Daoy (cell line): ENCODE results near the gene THAP7. TPM values are rescaled to one million over a fixed set of nuclear protein-coding genes. Genes with fewer than 3 reads are reported as not detected.

Source experiments
- DNase-seq: peaks from one replicate; pipeline ENCODE4 v3.0.0-alpha.2; 2015; ENCODE audit warnings: low read depth
- total RNA-seq: library from RNA; depleted of rRNA; stranded (reverse); fragments of >200 nt; shearing (Covaris generic); gene quantifications from 2 replicates; pipeline ENCODE4 v1.2.3, GENCODE V29; 2014

The THAP7 gene
- total RNA-seq, 1 experiment from 2014 or later = 42.3 TPM

DNA sequence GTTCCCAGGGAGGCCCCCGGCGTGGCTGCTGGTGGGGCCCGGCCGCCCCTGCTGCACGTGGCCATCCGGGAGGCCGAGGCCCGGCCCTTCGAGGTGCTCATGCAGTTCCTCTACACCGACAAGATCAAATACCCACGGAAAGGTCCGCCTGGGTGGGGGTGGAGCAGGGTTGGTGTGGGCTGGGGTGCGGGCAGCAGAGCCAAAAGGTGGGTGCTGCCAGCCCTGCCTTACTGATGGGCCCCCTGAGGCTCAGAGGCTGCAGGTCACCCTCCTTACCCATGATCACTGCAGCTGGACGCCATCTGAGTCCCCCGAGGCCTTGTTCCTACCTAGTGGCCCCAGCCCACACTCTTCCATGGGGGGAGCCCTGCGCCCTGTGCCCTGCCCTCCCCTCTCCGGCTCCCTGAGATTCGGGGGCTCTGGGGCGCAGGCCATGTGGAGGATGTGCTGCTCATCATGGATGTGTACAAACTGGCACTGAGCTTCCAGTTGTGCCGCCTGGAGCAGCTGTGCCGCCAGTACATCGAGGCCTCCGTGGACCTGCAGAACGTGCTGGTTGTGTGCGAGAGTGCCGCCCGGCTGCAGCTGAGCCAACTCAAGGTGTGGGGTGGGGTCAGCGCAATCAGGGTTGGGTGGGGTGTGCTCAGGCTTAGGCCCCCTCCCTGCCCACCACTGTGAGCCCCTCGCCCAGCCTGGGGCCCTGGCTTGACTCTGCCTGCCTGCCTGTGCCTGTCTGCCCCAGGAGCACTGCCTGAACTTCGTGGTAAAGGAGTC lies 7.6 kb downstream of the THAP7 start:
- DNase-seq = no peak

DNA sequence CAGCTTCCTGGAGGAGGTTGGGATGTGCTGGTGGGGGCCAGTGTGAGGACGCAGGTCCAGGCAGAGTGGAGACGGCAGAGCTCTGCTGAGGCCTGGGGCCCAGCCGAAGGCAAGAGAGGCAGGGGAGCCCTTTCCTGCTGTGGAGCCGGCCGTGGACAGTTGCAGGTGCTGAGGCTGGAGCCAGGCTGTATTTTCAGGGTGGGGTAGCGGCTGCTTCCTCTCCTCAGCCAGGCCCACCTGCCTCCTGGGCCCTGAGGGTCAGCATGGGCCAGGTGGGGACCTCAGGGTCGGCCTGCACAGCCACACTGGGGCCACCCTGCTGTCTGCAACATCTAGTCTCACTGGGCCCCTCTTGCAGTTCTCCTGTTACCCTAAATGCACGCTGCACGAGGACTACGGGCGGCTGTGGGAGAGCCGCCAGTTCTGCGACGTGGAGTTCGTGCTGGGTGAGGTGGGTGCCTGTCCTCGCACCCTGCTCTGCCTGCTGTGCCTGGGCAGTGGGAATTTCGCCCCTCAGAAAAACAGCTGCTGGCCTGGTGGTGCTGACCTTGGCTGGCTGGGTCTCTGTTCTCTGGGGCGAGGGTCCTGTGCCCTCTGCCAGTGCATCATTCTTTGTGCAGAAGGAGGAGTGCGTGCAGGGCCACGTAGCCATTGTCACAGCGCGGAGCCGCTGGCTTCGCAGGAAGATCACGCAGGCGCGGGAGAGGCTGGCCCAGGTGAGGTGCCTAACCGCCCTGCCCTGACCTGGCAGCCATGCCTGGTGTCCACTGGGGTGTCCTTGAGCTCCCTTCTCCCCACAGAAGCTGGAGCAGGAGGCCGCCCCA lies 8.4 kb downstream of the THAP7 start:
- no peak for DNase-seq

DNA sequence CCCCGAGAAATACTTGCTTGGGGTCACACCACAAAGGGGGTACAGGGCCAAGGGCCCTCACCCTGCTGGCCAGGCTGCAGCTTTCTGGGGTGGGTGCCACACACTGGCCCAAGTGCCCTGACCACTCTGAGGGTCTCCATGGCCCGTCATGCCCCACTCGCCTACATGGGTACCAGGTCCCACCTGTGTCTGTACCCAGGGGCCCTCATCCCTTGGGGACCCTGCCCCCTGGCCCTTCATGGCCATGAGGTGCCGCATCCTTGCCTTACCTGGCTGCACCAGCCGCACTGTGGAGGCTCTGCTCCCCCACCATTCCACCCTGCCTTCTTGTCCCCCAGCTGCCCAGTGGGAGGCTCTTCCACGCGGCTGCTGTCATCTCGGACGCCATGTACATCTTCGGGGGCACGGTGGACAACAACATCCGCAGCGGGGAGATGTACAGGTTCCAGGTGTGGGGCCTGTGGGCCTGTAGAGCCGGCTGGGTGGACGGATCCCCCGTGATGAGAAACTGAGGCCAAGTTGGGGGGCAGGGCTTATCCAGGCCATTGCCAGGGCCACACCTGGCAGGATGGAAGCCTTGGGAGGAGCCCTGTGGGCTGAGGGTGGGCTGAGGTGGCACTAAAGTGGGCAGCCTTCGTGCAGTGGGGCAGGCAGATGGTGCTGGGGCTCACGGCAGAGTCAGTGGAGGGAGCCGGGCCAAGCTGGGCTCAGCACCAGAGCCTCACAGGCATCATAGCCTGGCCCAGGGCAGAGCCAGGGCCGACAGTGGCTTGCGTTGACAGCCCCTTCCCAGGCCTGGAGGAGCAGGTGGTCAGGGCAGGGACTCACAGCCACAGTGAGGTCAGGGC lies 9.2 kb downstream of the THAP7 start:
- no peak for DNase-seq

DNA sequence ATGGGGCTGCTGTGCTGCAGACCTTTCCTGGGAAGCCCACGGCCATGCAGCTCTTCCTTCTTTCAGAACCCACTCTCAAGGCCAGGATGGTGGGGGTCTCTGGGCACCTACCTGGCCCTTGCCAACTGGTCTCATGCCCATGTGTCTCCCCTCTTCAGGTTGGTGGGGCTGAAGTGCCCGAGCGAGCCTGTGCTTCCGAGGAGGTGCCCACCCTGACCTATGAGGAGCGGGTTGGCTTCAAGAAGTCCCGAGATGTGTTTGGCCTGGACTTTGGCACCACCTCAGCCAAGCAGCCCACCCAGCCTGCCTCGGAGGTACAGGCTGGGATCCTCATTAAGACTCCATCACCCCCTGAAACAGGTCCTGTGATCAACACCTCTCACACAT lies 9.9 kb downstream of the THAP7 start:
- DNase-seq = no peak

DNA sequence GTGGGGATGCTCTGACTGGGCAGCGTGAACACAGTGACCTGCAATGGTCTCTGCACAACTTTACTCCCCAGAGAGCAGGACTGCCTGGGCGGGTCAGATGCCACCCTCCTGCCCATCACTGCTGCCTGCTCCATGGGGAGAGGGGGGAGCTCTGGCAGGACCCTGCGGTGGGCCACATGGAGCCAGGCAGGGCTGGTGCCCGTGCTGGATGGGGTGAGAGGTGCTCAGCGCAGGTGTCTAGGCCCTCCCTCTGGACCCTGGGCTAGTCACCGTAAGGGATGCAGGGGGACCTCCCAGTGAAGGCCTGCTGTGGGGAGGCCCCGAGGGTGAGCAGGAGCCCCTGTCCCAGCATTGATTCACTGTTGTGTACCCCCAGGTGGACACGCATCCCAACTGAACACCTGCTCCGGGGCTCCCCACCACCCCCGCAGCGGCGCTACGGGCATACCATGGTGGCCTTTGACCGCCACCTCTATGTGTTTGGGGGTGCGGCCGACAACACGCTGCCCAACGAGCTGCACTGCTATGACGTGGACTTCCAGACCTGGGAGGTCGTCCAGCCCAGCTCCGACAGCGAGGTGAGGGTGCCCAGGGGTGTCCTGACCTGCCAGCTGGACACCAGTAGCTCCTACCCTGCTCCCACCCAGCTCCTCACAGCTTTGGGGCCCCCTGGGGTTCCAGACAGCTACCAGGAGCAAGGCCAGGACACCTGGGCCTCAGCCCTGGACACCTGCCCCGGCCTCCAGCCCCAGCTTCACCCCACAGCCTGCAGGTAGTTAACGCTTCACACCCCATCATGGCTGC lies 10.5 kb downstream of the THAP7 start:
- no peak for DNase-seq

DNA sequence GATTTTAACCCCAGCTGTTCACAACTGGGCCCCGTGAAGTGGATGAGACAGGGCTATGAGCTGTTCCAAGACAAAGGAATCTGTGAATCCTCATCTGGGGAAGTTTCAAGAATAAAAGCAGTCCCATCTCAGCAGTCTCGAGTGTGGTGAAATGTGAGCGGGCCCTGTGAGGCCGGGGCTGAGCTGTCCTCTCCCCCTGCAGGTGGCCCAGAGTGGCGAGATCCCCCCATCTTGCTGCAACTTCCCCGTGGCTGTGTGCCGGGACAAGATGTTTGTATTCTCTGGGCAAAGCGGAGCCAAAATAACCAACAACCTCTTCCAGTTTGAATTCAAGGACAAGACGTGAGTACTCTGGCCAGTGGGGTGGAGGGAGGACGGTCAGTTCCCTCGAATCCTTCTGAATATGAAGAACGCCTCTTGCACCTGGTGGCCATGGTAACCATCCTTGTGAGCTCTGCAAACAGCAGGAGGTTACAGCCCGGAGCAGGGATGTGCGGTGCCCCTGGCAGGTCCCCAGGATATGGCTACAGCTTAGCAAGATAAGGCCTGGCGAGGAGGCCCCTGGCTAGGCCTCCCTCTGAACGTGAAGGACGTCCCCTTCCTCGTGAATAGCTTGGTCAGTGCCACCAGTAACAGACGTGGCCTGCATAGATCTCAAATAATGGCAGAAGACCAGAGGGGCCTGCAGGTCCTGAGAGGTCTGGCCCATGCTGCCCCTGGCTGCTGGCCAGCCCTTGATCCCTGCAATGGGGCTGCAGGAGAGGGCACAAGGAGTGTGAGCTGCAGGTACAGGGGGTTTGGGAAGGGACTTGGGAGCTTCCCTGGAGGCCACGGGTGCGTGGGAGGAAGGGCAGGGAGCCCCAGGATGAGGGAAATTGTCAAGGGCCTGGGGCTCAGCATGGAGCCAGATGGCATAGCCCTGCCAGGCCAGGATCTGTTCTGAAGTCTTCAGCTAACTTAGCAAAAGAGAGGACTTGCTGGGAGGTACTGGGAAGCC lies 11.4 kb downstream of the THAP7 start:
- no peak for DNase-seq

DNA sequence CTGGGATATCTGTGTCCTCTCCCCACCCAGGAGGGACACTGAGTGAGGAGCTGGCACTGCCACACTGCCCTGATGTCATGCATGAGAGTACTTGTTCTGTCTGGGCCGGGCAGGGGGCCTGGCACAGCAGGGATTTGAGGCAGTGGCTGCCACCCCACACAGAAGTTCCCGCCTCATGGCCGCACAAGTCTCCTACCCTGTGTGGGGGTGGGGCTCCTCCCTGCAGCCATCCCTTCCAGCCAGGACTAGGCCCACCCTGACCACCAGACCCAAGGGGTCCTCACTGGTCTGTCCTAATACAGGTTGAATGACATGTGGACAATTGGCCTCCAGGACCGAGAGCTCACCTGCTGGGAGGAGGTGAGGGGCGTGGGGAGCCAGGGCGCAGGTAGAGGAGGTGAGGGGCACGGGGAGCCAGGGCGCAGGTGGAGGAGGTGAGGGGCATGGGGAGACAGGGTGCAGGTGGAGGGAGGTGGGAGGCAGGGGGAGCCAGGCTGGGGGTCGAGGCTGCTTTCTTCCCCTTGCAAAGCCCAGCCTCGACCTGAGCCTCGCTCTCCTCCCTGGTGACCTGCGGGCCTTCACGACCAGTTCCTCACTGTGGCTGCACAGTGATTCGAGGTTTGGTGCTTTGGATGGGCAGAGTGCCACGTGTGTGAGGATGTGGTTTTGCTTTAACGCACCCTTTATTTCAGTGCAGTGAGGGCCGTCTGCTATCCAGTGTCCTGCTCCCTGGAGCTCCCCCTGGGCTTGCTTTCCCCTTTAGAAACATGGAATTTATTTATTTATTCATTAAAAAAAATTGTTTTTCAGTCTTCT lies 12.4 kb downstream of the THAP7 start:
- peak; percentile 42 for DNase-seq

DNA sequence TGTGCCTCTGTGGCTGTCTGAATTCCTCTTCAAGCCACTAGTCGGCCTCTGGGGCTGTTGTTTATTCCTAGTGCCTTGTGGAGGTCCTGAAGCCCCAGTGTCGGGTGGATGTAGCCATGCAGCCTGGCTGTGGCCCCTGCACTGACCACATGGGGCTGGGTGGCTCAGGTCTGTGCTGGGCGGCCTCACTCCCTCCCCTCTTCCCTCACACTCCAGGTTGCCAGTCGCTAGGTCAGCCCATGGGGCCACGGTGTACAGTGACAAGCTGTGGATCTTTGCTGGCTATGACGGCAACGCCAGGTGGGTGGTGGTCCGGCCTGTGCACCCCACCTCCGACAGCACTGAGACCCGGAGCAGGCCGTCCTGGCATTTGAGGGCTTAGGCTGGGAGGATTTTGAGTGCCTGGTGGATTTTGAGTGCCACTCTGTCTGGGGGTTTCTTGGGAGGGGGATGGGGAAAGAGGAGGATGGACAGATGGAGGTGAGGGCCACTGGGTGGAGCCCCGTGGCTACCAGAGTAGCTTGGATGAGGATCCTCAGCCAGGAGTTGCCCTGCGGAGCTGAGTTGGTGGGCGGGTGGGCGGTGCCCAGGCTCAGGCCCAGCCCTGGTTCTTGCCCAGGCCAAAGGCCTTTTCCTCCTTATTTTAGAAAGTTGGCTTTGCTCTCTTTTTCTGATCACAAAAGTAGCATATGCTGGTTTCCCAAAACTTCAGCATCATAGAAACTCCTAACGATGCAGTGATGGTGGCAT lies 13.2 kb downstream of the THAP7 start:
- no peak for DNase-seq

DNA sequence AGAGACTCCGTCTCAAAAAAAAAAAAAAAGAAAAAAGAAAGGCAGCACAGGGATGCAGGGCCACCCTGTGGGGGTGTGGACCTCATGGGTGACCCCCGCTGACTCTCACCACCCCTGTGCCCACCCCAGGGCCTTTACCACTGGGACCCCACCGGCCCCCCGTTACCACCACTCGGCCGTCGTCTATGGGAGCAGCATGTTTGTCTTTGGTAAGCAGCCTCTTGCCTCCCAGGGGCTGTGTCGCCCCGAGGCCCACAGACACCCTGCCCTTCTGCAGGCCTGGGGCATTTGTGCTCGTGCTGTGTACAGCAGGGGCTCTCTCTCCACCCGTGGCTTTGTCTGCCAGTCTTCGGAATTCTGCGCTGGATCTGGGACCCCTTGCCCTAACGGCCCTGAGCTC lies 14.5 kb downstream of the THAP7 start:
- no peak for DNase-seq

DNA sequence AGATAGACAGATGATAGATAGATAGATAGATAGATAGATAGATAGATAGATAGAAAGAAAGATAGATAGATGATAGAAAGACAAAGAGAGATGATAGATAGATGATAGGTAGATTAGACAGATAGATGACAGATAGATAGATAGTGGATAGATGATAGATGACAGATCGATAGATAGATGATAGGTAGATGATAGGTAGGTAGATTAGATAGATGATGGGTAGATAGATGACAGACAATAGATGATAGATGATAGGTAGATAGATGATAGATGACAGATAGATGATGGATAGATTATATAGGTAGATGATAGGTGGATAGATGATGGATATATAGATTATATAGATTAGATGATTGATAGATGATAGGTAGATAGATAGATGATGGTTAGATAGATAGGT lies 15.6 kb downstream of the THAP7 start:
- no peak for DNase-seq

DNA sequence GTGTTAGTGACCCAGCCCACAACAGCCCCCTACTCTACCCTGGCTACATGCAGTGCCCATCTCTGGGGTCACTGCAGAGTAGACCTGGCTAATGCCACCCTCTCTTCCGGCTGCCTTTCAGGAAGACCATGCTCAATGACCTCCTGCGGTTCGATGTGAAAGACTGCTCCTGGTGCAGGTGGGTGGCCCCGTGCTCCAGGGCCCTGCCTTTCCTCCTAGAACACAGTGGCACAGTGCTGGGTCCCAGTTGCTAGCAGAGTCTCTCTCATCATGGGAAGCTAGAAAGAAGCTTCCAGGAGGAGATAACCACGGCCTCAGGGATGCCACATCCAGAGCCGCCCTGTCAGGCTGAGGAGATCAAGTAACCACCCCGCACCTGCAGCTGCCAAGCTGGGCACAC lies 16.2 kb downstream of the THAP7 start:
- DNase-seq = no peak

DNA sequence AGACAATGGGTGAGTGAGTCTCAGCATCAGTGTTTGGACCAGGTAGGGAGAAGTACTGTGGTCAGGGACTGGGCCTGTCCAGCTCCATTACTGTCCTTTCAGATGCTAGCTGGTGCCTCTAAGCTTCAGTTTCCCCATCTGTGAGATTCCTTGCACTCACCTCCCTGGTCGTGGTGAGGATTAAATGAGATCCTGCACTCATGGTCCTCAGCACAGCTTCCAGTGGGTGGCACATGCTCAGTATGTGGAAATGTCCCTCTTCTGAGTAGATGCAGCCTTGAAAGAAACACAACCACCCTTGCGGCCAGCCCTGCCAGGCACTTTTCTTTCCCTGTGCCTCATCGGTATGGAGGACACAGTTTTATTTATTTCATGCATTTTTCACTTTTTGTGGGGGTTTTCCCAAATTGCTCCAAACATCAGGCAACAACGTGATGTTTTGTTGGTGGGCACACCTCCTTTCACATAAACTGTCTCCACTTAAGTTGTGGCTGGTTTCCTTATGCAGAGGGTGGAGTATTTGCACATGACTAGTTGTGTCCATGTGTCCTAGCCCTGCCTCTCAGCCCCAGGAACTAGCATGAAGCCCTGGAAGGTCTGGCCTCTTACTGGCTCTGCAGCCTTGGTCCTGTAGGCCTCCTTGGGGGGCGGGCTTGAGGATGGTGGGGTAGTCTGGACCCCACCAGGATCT lies 18.7 kb downstream of the THAP7 start:
- DNase-seq = no peak

DNA sequence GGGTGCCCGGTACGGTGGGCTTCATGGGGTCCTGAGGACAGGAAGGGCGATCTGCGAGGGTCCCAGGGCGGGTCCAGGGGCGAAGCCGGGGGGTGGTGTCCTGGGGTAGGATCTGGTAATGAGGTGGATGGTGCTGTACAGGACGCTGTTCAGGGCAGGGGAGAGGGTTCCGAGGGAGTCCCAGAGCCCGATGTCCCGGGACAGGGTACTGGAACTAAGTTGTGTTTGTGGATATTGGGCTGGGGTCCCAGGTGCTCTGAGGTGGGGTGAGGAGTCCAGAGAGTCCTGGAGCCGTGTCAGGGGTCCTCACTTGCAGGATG lies 19.4 kb downstream of the THAP7 start:
- DNase-seq = no peak

DNA sequence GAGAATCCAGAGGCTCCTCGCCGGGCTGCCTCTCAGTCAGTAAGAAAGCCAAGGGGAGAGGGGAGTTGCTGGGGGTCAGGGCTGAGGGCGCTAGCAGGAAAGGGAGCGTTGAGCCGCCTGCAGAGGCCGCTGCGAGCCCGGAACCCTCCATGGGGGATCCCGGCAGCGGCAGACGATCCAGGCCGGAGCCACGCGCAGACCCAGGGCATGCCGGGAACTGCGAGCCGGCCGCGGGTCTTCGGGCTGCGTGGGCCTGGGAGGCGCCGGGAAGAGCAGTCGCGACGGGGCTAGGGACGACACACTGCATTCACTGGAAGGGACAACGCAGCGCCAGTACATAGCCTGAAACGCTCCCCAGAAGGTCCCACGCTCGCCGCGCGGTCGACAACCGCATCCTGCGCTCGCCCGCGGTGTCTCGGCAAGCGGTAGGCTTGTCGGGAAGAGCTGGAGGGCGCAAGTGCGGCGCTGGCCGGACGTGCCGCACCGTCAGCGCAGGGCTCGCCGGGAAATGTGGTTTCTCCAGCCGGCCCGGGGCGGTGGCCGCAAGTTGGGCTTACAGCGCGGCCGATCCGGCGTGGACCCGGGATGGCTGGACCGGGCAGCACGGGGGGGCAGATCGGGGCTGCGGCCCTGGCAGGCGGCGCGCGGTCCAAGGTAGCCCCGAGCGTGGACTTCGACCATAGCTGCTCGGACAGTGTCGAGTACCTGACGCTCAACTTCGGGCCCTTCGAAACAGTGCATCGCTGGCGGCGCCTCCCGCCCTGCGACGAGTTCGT lies 19.9 kb downstream of the THAP7 start, which contains the start of gene LZTR1:
TSS of gene LZTR1 (plus strand) at position 511 of the 776 bp plus-strand sequence. CDS start at position 586, 75 bp downstream.
- DNase-seq = peak; percentile 90

DNA sequence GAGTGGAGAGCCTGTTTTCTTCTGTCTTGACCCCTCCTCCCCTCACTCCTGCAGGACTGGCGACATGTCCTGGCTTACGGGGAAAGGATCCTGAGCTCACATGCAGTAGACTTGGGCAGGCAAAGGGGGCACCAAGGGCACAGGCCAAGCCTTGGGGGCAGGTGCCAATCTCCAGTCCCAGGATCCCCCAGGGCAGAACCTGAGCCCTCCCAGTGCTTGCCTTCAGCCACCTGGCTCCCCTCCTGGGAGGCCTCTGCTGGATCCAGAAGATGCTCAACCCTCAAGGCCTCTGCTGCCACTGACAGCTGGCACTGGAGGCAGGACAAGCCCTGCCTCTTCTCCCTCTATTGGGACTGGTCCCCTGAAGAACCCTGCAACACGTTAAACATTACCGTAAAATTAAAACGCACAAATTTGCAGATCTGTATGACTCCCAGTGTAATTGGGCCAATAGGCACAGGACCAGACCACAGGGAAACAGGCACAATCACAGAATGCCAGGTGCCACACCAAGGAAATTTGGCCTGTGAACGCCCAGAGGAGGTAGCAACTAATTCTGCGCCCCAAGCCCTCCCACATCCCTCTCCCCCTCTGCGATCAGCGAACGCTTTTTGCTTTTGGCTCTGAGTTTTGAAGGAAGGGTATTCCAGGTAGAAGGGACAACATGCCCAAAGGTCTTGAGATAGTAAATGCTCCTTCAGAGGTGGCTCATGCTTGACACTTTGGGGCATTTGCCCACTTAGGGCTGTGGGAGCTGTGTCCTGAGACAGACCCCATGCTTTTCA lies 20.8 kb downstream of the THAP7 start:
- no peak for DNase-seq

DNA sequence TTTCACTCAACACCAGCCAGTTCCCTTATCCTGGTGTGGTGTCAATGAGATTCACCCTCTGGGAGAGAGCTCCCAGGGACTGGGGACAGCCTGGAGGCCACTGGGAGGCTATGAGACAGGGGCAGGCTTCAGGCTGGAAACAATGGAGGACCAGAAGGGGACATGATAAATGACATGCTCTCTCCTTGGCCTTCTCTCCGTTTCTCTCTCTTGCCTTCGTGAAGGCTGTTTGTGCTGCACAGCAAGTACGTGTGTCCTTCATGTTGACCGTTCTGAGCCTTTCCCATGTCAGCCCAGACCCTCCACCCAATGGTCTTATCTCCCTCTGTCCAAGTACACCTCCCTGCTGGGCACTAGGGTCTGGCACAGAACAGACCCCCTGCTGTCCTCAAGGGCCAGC lies 21.4 kb downstream of the THAP7 start:
- no peak for DNase-seq
